GM18526 (cell line): ENCODE measurements around the gene MEX3C.
A peak's percentile ranks its signal among the peaks of the same experiment; 100 is the strongest.

Experiments
- POLR2A ChIP-seq: IDR thresholded peaks from 3 replicates; pipeline ENCODE4 v1.6.1; 2011; ENCODE audit not compliant: insufficient read length; ENCODE audit errors: extremely low read depth

Gene MEX3C

DNA sequence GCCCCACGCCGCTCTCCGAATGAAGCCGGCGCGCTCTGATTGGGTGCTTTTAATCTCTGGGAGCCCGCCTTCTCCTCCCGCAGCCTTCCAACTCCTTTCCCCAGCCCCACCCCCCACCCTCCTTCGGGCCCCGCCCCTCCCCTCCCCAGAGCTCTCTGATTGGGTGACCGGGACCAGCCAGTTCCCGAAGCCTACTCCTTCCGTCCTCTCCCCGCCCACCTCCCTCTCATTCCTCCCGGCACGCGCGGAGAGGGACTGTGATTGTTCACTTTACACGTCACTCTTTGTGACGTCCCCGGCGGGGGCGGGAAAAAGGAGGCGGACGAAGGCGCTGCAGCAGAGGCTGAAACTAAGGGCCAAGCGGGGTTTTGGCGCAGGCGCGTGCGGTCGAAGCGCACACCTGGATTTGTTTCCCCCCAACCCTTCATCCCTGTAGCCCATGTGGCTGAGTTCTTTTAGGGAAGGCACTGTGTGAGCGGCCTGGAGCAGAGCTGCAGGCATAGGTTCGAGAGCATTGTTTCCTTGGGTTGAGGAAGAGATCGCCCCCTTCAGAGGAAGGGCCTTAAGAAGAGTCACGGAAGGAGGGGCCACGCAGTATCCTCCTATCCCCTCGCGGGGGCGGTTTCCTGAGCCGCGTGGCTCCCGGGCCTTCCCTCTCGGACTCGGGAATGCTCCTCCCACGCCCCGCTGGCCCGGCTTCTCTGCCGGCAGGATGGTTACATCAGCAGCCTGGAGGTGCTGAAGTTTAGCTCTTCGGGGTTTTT, at the start of gene MEX3C:
Gene MEX3C, minus strand, starts transcription at position 21 of the 764 bp plus-strand sequence. CDS start 361 bp downstream, outside the sequence.
- peak; percentile 66 for TF ChIP-seq POLR2A

DNA sequence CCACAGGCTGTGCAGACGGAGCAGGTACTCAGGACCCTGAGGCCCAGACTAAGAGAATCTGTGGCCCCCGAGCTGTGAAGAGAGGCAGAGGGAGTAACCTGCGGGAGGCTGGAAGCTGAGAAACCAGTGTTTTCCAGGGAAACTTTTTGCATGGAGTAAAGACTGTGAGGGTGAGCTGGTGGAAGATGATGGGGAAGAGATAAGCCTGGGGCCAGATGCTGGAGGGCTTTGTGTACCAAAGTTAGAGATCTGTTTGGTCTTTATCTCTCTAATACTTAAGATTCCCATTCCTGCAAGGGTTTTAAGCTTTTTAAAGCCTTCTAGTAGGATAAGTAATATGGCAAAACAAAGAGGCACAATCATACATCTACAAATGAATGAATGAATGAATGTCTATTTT, 43.7 kb upstream of the MEX3C start:
- no peak for TF ChIP-seq POLR2A

DNA sequence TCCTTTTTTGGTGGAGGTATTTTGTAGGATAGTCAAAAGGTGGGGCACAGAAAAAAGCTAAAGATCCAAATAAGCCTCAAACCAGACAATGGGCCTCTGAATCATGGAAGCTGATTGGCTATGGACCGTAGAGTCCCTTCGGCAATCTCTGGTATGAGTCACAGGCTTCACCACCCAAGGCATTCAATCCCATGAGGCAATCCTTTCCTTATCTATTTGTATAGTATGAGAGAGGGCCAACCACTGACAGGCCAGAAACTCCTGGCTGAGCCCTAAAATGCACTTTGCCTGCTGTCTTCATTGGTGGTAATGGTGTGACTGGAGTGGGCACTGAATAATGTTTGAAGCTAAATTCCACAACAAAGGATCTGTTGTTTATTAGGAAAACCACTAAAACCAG, 38.7 kb upstream of the MEX3C start:
- no peak for TF ChIP-seq POLR2A

DNA sequence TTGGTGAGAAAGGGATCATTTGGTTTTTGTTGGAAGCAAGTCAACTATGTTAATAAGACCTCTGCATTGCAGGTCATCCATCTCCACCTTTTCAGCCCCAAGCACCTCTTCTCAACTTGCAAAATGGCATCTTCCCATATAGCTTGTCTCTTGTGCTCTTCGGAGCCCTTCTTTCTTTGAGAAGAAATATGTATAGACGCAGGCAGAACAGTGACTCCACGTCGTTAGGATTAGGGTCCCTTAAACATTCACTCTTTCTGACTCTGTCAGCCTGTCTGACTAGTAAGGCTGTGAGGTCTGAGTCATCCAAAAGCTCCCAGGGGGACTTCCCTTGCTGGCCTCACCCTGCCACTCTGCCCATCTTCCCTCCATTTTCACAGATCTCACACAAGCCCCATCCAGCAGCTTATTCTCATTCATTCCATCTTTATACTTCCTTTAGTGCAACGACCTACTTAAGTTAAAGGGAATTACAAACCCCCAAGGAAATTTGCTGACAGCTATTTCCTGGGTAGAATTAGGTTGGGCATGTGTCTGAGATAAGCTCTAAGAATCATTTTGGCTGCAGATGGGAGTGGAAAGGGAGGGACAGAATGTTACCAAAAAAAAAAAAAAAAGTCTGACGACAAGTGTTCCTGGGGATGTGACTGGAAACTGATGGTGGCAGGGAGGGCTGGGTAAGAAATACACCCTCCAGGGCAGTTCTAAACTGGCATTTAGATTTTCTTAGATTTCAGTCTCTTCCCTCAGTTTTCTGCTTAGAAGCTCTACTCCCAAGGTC, 37.7 kb upstream of the MEX3C start:
- no peak for TF ChIP-seq POLR2A

DNA sequence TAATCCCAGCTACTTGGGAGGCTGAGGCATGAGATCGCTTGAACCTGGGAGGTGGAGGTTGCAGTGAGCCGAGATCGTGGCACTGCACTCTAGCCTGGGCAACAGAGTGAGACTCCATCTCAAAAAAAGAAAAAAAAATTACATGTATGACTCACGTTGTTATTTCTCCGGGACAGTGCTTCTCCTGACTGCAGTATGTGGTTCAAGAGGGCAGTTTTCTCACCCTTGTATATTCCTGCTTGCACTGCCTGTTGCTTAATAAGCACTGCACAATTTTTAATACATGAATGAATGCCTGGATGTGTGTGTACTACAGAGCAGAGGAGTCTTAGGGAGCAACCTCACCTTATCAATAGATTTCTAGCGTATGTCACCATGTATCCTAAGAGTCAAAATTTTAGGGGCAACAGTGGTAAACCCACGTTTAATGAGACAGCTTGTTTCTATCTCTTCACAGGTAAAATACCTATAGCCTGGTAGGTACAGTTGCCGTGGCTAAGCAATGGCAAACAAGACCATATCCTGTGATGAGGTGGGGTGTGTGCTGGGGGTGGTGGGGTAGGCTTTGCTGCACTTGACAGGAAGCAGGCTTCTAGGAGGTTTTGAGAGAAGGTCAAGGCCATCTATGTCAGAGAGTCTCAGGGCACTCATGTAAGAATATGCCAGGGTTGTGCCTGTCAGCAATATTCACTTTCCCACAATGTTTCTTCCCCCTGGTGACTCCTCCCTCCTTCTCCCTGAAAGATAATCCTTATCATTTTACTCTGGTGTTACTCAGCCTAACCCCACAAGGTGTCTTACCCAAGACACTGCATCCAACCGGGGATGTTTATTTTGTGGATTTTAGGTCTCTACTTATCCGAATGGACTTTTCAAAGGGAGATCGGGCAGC, 36.9 kb upstream of the MEX3C start:
- no peak for TF ChIP-seq POLR2A

DNA sequence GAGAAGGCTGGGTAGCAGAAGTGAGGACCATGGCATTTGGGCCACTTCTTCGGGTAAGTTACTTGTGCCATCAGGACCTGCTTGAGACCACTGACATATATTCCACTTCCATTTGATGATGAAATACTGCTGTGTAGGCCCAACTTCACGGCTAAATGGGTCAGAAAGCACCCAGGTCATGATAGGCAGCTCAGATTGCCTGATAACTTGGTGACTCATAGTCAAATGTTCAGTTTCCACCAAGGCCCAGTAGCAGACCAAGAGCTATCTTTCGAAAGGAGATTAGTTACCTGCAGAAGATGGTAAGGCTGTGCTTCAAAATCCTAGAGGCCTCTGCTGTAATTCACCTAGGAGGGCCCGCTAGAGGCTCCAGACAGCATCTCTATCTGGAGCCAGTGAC, 31.8 kb upstream of the MEX3C start:
- no peak for TF ChIP-seq POLR2A

DNA sequence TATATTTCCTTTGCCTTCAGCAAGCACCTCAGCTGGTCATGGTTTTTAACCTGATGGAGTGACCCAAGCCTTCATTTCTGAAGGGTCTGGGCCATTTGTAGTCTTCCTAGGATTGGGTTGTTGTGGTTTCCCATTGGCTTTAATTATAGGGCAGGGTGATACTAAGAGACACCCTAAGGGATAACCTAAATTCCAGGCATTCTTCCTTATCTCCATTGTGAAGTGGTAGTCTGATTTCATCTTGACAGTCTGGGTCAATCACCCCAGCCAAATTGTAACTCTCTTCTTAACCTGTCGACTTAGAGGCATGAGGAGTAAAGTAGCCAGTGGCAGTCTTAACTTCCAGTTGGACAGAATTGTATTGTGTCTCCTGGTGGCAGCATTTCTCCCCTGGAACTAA, 30.2 kb upstream of the MEX3C start:
- no peak for TF ChIP-seq POLR2A

DNA sequence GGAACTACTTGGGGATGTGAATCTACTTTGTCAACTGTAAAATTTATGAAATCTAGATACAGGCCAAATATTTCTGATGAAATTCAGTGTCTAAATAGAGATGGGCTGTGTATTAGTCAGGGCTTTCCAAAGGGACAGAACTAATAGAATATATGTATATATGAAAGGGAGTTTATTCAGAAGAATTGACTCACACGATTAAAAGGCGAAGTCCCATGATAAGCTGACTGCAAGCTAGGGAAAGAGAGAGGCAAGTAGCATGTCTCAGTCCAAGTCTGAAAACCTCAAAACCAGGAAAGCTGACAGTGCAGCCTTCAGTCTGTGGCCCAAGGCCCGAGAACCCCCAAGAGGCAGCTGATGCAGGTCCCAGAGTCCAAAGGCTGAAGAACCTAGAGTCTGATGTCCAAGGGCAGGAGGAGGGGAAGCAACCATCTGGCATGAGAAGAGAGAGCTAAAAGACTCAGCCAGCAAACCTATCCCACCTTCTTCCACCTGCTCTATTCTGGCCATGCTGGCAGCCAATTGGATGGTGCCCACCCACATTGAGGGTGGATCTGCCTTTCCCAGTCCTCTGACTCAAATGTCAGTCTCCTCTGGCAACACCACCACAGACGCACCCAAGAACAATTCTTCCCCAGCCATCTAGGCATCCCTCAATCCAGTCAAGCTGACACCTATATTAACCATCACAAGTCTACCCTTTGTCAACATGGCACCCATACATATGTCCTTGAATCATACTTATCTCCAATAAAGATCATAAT, 29.3 kb upstream of the MEX3C start:
- TF ChIP-seq POLR2A: no peak

DNA sequence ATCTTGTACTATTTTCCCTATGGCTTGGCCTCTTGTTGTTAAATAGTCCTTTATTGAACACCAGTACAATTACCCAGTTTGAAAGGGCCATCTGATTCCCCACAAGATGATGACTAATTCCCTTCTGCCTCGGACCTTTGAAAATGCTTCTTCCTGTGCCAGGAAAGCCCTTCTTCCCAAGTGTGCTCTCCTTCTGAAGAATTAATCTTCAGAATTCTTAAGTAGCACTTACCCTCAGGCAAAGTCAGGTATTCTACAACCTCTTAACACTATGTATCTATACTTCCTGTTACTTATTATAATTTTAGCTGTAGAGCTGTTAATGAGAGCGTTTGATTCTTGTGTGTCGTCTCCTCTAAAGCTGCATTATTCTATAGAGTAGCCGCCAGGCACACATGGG, 28.6 kb upstream of the MEX3C start:
- TF ChIP-seq POLR2A: no peak

DNA sequence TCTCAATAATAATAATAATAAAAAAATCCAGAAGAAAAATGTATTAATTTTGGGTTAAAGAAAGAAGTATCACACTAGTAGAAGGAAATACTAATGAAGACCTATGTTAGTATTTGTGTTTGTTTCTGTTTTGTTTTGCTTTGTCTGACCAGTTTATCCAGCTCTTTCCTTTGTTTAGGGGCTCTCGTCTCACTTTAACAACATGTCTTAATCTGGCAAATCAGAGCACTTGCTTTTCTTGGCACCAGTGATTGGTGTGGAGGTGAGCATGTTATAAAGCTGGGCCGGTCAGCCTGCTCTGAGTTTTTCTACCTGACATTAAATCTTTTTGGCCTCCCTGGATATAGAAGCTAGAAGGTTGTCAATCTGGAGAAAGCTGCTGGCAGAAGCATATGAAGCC, 15.1 kb upstream of the MEX3C start:
- TF ChIP-seq POLR2A: no peak

DNA sequence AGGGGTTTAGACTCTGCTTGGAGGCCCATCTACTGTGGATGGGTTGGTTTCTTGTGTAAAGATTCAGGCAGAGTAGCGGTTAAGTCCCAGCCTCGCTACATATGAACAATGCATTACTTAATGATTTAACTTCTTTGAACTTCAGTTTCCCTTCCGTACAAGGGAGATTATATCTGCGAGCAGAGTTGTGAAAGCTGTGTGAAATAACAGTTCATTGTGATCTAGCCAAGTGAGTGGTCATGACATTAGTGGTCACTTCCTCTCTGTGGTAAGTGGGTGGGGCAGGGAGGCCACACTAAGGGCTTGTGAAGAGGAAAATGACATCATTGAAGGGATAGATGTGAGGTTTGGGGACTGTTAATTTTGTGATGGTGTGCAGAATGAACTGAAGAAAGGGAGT, 14.1 kb upstream of the MEX3C start:
- no peak for TF ChIP-seq POLR2A

DNA sequence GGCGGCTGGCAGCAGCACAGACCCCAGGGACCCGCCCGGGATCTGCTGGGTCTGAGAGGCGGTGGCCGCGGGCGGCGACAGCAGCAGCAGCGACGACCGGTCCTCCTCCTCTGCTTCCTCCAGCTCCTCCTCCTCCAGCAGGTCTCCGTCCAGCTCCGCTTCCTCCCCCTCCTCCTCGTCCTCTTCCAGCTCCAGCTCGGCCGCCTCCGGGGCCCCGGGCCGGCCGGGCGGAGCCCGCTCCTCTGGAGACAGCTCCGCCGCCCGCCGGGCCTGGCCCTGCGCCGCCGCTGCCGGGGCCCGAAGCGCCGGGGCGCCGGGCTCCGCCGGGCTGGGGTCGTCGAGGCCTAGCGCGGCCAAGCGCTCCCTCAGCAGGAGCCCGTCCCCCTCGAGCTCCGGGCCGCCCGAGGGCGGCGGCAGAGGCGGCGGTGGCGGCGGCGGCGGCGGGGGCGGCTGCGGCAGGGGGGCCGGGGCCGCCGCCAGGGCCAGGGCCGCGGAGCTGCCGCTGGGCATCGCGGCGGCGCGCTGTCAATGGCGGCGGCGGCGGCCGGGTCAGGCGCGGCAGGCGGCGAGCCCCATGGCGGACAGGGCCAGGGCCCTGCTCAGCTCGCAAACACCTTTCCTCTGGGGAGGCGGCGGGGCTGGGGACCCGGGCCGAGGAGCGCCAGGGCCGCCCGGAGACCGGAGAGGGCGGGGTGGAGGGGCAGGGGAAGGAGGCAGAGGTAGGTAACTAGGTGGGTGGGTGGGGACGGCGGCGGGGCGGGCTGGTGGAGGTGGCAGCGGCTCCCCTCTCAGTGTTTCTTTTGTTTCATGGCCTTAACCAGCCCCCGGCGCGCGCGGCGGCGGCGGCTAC, 445 bp downstream of the MEX3C start:
- no peak for TF ChIP-seq POLR2A

DNA sequence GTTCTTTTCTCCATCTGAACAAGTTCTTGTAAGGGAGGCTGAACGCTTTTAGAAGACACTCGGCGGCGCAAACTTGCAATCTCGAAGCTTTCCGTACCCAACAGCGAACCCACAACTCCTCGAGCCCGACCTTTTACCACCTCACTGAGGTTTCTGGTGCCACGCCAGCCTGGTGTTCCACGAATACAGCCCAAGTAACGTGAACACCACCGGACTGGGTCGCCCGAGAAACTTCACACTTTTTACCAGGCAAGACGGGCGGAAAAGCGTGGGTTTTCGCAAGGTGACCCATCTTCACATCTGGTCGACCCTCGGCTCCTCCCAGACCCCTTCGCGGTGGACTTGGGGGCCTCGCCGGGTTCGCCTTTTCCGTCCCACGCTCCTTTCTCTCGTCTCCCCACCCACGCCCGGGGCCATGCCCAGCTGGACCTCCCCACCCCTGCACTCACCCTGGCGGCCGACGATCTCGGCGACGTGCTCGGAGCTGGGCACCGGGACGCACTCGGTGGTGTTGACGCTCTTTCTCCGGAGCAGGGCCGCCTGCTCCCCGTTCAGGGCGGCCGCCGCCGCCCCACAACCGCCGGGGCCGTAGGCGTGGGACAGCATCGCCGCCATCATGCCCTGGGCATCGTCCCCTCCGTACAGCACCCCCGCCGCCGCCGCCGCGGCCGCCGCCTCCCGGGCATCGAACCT, 1.2 kb downstream of the MEX3C start:
- peak; percentile 22 for TF ChIP-seq POLR2A
